ENCODE data around the gene PAPPA2.
"Not testable (repeated sequence)": the region's sequence is repeated elsewhere in the genome, so short reads cannot be mapped to it uniquely, and the experiment has no call there.

Gene PAPPA2

GRCh38 chr1:176450526-176450925 lies 12.4 kb upstream of the PAPPA2 start:
- Histone ChIP-seq H3K79me2 (ENCODE audit: insufficient read depth, low read length) (no peaks in the 10 kb centered on the region), H2AFZ (ENCODE audit: low read depth, low read length, severe bottlenecking) (no peak overlapping the region), H3K9ac (ENCODE audit: low read length) (no peak overlapping the region), H3F3A (ENCODE audit: insufficient read depth) (no peaks in the 10 kb centered on the region), H3K9me3 (ENCODE audit: insufficient read depth, low read length) (no peaks in the 10 kb centered on the region), H3K27ac (ENCODE audit: low read depth, low read length) (no peak overlapping the region), H3K9me2 (replicated peaks; ENCODE audit: insufficient read depth, low read length) (no peaks in the 10 kb centered on the region), H3K4me2 (ENCODE audit: low read depth, low read length, poor library complexity, severe bottlenecking) (no peak overlapping the region), H4K20me1 (ENCODE audit: low read depth, low read length) (no peaks in the 10 kb centered on the region), H3K4me3 (ENCODE audit: insufficient read depth, low read length, poor library complexity, severe bottlenecking) (no peak overlapping the region), H3K27me3 (ENCODE audit: low read length) (no peaks in the 10 kb centered on the region), H3K36me3 (ENCODE audit: low read length) (no peaks in the 10 kb centered on the region)
- TF ChIP-seq EZH2phosphoT487 (conservative IDR thresholded peaks at IDR 0.05; ENCODE audit: low read length) = no peak
- no peak for TF ChIP-seq CTCF (IDR thresholded peaks at IDR 0.05; ENCODE audit: insufficient read depth, low read length, poor library complexity, severe bottlenecking)

- H2AFZ ChIP-seq (ENCODE audit: low read depth, low read length, severe bottlenecking); H3K4me2 ChIP-seq (ENCODE audit: low read depth, low read length, poor library complexity, severe bottlenecking); H4K20me1 ChIP-seq (ENCODE audit: low read depth, low read length); H3K36me3 ChIP-seq (ENCODE audit: low read length); H3K9me3 ChIP-seq (ENCODE audit: insufficient read depth, low read length); H3K9ac ChIP-seq (ENCODE audit: low read length); H3K4me3 ChIP-seq (ENCODE audit: insufficient read depth, low read length, poor library complexity, severe bottlenecking); H3K27ac ChIP-seq (ENCODE audit: low read depth, low read length); H3F3A ChIP-seq (ENCODE audit: insufficient read depth); H3K79me2 ChIP-seq (ENCODE audit: insufficient read depth, low read length); H3K9me2 ChIP-seq (replicated peaks; ENCODE audit: insufficient read depth, low read length); H3K27me3 ChIP-seq (ENCODE audit: low read length): not testable (repeated sequence)
These were observed 11.2 kb upstream of the PAPPA2 start for GRCh38 chr1:176451741-176452140.

- Histone ChIP-seq H3K9me3 (ENCODE audit: insufficient read depth, low read length) (no peaks in the 10 kb centered on the region), H3K36me3 (ENCODE audit: low read length) (no peaks in the 10 kb centered on the region), H2AFZ (ENCODE audit: low read depth, low read length, severe bottlenecking) (no peak overlapping the region), H3F3A (ENCODE audit: insufficient read depth) (no peaks in the 10 kb centered on the region), H3K27me3 (ENCODE audit: low read length) (no peaks in the 10 kb centered on the region), H3K79me2 (ENCODE audit: insufficient read depth, low read length) (no peaks in the 10 kb centered on the region), H3K4me2 (ENCODE audit: low read depth, low read length, poor library complexity, severe bottlenecking) (no peak overlapping the region), H3K4me3 (ENCODE audit: insufficient read depth, low read length, poor library complexity, severe bottlenecking) (no peak overlapping the region), H3K9me2 (replicated peaks; ENCODE audit: insufficient read depth, low read length) (no peaks in the 10 kb centered on the region), H4K20me1 (ENCODE audit: low read depth, low read length) (no peaks in the 10 kb centered on the region), H3K27ac (ENCODE audit: low read depth, low read length) (no peak overlapping the region), H3K9ac (ENCODE audit: low read length) (no peak overlapping the region)
- no peak for TF ChIP-seq EZH2phosphoT487 (conservative IDR thresholded peaks at IDR 0.05; ENCODE audit: low read length)
- TF ChIP-seq CTCF (IDR thresholded peaks at IDR 0.05; ENCODE audit: insufficient read depth, low read length, poor library complexity, severe bottlenecking) = no peak
These were observed 6.2 kb upstream of the PAPPA2 start for GRCh38 chr1:176456795-176457194.

- no peaks in the 10 kb centered on the region for H3K9me3 ChIP-seq (ENCODE audit: insufficient read depth, low read length)
- TF ChIP-seq CTCF (IDR thresholded peaks at IDR 0.05; ENCODE audit: insufficient read depth, low read length, poor library complexity, severe bottlenecking) (no peak), EZH2phosphoT487 (conservative IDR thresholded peaks at IDR 0.05; ENCODE audit: low read length) (no peak)
- H3K36me3 ChIP-seq (ENCODE audit: low read length) = no peaks in the 10 kb centered on the region
- H2AFZ ChIP-seq (ENCODE audit: low read depth, low read length, severe bottlenecking) = no peak overlapping the region
- H3K79me2 ChIP-seq (ENCODE audit: insufficient read depth, low read length) = no peaks in the 10 kb centered on the region
- no peaks in the 10 kb centered on the region for H3K27me3 ChIP-seq (ENCODE audit: low read length)
- H3K4me3 ChIP-seq (ENCODE audit: insufficient read depth, low read length, poor library complexity, severe bottlenecking) = no peak overlapping the region
- no peak overlapping the region for H3K9ac ChIP-seq (ENCODE audit: low read length)
- no peaks in the 10 kb centered on the region for H4K20me1 ChIP-seq (ENCODE audit: low read depth, low read length)
- H3K27ac ChIP-seq (ENCODE audit: low read depth, low read length) = no peak overlapping the region
- no peaks in the 10 kb centered on the region for H3F3A ChIP-seq (ENCODE audit: insufficient read depth)
- no peak overlapping the region for H3K4me2 ChIP-seq (ENCODE audit: low read depth, low read length, poor library complexity, severe bottlenecking)
- H3K9me2 ChIP-seq (replicated peaks; ENCODE audit: insufficient read depth, low read length) = no peaks in the 10 kb centered on the region
These were observed 2.2 kb upstream of the PAPPA2 start for GRCh38 chr1:176460544-176461336.
